GM06990 (cell line): ENCODE results near the gene B4GALNT3.

ENCODE experiments used
- DNase-seq: peaks from one replicate; pipeline ENCODE4 v3.0.0-alpha.2; 2011; ENCODE audit not compliant: insufficient read length; ENCODE audit errors: extremely low read depth
- H3K27me3 ChIP-seq: replicated peaks from 2 replicates; pipeline ENCODE4 v1.6.0; 2011; ENCODE audit warnings: low read length; ENCODE audit not compliant: control insufficient read depth, insufficient read depth
- H3K36me3 ChIP-seq: 2 replicates; pipeline ENCODE4 v1.5.1; 2011; ENCODE audit warnings: low read length; ENCODE audit not compliant: control insufficient read depth, insufficient read depth
- H3K4me3 ChIP-seq: replicated peaks from 2 replicates; pipeline ENCODE4 v1.5.1; 2011; ENCODE audit warnings: low read depth, mild to moderate bottlenecking, control low read depth, low read length
- CTCF ChIP-seq: IDR thresholded peaks from 2 replicates; pipeline ENCODE4 v1.5.1; 2011; ENCODE audit warnings: low read length, control low read depth, mild to moderate bottlenecking, inconsistent platforms; ENCODE audit not compliant: insufficient read depth, poor library complexity, severe bottlenecking

Gene B4GALNT3

GRCh38 chr12:550473-551260 lies 90.9 kb downstream of the B4GALNT3 start:
- H3K27me3 ChIP-seq, result no peaks in the 10 kb centered on the region; the same call in none of the 2 replicates
- DNase-seq, result no peak
- H3K4me3 ChIP-seq, result no peak overlapping the region
- TF ChIP-seq CTCF, result no peak
- H3K36me3 ChIP-seq, result no peaks in the 10 kb centered on the region

- DNase-seq, result no peak
- Histone ChIP-seq H3K4me3 (no peak overlapping the region), H3K27me3 (no peaks in the 10 kb centered on the region; the same call in none of the 2 replicates), H3K36me3 (no peaks in the 10 kb centered on the region; the same call in 1 of the 2 replicates)
- TF ChIP-seq CTCF, result no peak
Measured at GRCh38 chr12:552466-552865, 92.7 kb downstream of the B4GALNT3 start.

- no peaks in the 10 kb centered on the region; the same call in none of the 2 replicates for H3K27me3 ChIP-seq
- peaks cover 2% of the 10 kb centered on the region for H3K36me3 ChIP-seq
- no peak for DNase-seq
- no peak for TF ChIP-seq CTCF
- peak overlapping the region; percentile 61 for H3K4me3 ChIP-seq
Measured at GRCh38 chr12:553216-554000, 93.7 kb downstream of the B4GALNT3 start.

- Histone ChIP-seq H3K4me3 (peak overlapping the region; percentile 61), H3K27me3 (no peaks in the 10 kb centered on the region; the same call in none of the 2 replicates), H3K36me3 (peaks cover 2% of the 10 kb centered on the region)
- DNase-seq, result no peak
- no peak for TF ChIP-seq CTCF
Measured at GRCh38 chr12:554001-554285, 94.2 kb downstream of the B4GALNT3 start.

- TF ChIP-seq CTCF, result no peak
- no peak for DNase-seq
- H3K4me3 ChIP-seq, result no peak overlapping the region
- H3K36me3 ChIP-seq, result peaks cover 2% of the 10 kb centered on the region
- H3K27me3 ChIP-seq, result no peaks in the 10 kb centered on the region; the same call in 1 of the 2 replicates
Measured at GRCh38 chr12:556498-556897, 96.8 kb downstream of the B4GALNT3 start.
